Measurements from ENCODE around the gene COG5. TPM values are rescaled to one million over a fixed set of nuclear protein-coding genes. Genes with fewer than 3 reads are reported as not detected.

The COG5 gene
- total and polyA plus RNA-seq, 10 of the 15 experiments (the other 5 are each of a cell fraction or from before 2014, with no cell fraction given) = 5.5 to 27.9 (median 15.6) TPM

DNA sequence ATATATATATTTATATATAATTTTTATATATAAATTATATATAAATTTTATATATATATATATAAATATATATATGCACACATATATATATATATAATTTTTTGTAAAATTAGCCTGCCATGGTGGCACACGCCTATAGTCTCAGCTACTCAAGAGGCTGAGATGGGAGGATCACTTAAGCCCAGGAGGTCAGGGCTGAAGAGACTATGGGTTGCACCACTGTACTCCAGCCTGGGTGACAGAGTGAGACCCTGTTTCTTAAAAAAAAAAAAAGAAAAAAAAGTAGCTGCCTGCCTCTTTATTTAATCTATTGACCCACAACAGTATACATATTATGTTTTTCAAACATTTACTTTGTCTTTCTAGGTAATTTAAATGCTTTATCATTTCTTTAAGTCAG lies 35.5 kb upstream of the COG5 start:
- BruUV-seq (replicated peaks) = no TSS peak
- whole genome bisulfite sequencing (ENCODE audit: insufficient coverage, insufficient replicate concordance, low lambda C conversion rate, missing lambda C conversion rate) = 92% methylated on average over 1 of the region's 1 CpG
- H3K27me3 ChIP-seq (replicated peaks in 1 of 2; ENCODE audit: control insufficient read depth in 2 of 2, insufficient read depth in 2 of 2, low read length in 1 of 2) = no peaks in the 10 kb centered on the region

More for the DNA sequence above, 35.5 kb upstream of the COG5 start:
- no peak overlapping the region for H3K9ac ChIP-seq (ENCODE audit: control insufficient read depth, insufficient read depth, low read length)
- ChIA-PET RAD21 (ENCODE audit: unreplicated experiment) (no interaction called here), CTCF (interaction anchor here (1.0 to 1.1 kb wide), 2 partner anchors 18 to 129 kb away, joined by 3 read pairs; no protein-coding TSS in a partner anchor), SMC1A (ENCODE audit: uncharacterized antibody, unreplicated experiment) (interaction anchor here (0.7 to 0.9 kb wide), 2 partner anchors 12 to 255 kb away, joined by 3 read pairs; no protein-coding TSS in a partner anchor), POLR2A (interaction anchor here (0.6 kb wide), 1 partner anchor 11 kb away, joined by 3 read pairs; no protein-coding TSS in a partner anchor)
- H3K4me2 ChIP-seq (ENCODE audit: control insufficient read depth, insufficient read depth) = no peak overlapping the region
- no peak for FAIRE-seq
- no peak overlapping the region for H3K27ac ChIP-seq (ENCODE audit: control insufficient read depth, insufficient read depth)
- peaks cover 0 to 2% of the 10 kb centered on the region in 2 experiments; a peak in 1 of 4 replicates for H3K36me3 ChIP-seq (ENCODE audit: control insufficient read depth in 2 of 2, insufficient read depth in 2 of 2, low read length in 1 of 2)
- ATAC-seq = no peak
- no peak overlapping the region for H2AFZ ChIP-seq (ENCODE audit: control insufficient read depth, low read depth, low read length)
- no peak for DNase-seq (ENCODE audit: low read depth, low spot score)
- H3K4me3 ChIP-seq = no peak overlapping the region
- H3K4me1 ChIP-seq (ENCODE audit: control insufficient read depth, insufficient read depth, low read length) = no peaks in the 10 kb centered on the region
- TF ChIP-seq NFYA (IDR thresholded peaks at IDR 0.05; ENCODE audit: borderline replicate concordance, low read depth, low read length) (no peak), RAD21 (IDR thresholded peaks at IDR 0.05; ENCODE audit: insufficient read depth, low read depth, low read length) (no peak), MYC (IDR thresholded peaks at IDR 0.05; ENCODE audit: insufficient read depth, insufficient read length, insufficient replicate concordance, low read length, severe bottlenecking) (no peak), RAD51 (IDR thresholded peaks at IDR 0.05) (no peak), MAX (IDR thresholded peaks at IDR 0.05; ENCODE audit: low read depth, low read length) (no peak), FOXM1 (IDR thresholded peaks at IDR 0.05; ENCODE audit: low read depth, low read length) (no peak), EZH2 (IDR thresholded peaks at IDR 0.05; ENCODE audit: borderline replicate concordance, control insufficient read depth, low read depth, low read length) (no peak), IKZF2 (IDR thresholded peaks at IDR 0.05) (no peak), MEF2A (IDR thresholded peaks at IDR 0.05; ENCODE audit: insufficient read depth, low read depth, low read length) (no peak), SMAD5 (IDR thresholded peaks at IDR 0.05; ENCODE audit: low read depth) (no peak), TCF7 (IDR thresholded peaks at IDR 0.05; ENCODE audit: borderline replicate concordance) (no peak)
- TF ChIP-seq, protein P1, sequence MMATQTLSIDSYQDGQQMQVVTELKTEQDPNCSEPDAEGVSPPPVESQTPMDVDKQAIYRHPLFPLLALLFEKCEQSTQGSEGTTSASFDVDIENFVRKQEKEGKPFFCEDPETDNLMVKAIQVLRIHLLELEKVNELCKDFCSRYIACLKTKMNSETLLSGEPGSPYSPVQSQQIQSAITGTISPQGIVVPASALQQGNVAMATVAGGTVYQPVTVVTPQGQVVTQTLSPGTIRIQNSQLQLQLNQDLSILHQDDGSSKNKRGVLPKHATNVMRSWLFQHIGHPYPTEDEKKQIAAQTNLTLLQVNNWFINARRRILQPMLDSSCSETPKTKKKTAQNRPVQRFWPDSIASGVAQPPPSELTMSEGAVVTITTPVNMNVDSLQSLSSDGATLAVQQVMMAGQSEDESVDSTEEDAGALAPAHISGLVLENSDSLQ (IDR thresholded peaks at IDR 0.05) = no peak
- H4K20me1 ChIP-seq (ENCODE audit: control insufficient read depth, insufficient read depth) = no peaks in the 10 kb centered on the region
- in situ Hi-C loops (cut with MboI) (no loop called here), intact Hi-C loops (cut with micrococcal nuclease; ENCODE audit: unreplicated experiment) (no loop called here)
- no peaks in the 10 kb centered on the region for H3K79me2 ChIP-seq (ENCODE audit: control insufficient read depth, insufficient read depth, low read length)
- no peaks in the 10 kb centered on the region for H3K9me3 ChIP-seq (replicated peaks; ENCODE audit: control insufficient read depth, insufficient read depth, low read length)
